GM12878 (cell line): ENCODE measurements around the gene NCKAP5. TPM values are rescaled to one million over a fixed set of nuclear protein-coding genes. Genes with fewer than 3 reads are reported as not detected.

ENCODE experiments used
- ATAC-seq: fragments of 200-7000 bp; cut with Tn5 transposase; 3 replicates; pipeline ENCODE4 v1.9.1; 2020; ENCODE audit warnings: mild to moderate bottlenecking, moderate library complexity
- BruUV-seq: library from RNA; stranded (reverse); fragments of 400-500 nt; replicated peaks from 2 replicates; lab custom pipeline; 2021; lab: Mats Ljungman, UMichigan
- CTCF ChIA-PET: fragments of 300-600 bp; sonication (Branson Sonifier 250); formaldehyde crosslinking; extraction: SDS; loops from one replicate; lab custom pipeline; 2021; ENCODE audit warnings: inconsistent platforms; lab: Yijun Ruan, JAX
- POLR2A ChIA-PET: fragments of 350-600 bp; formaldehyde crosslinking; extraction: SDS; loops from one replicate; lab custom pipeline; 2021; ENCODE audit warnings: inconsistent platforms; lab: Charles Lee
- RAD21 ChIA-PET: fragments of 300-600 bp; sonication (Branson Sonifier 250); formaldehyde crosslinking; loops from one replicate; lab custom pipeline; 2023; ENCODE audit warnings: antibody characterized with exemption; ENCODE audit not compliant: unreplicated experiment; lab: Charles Lee
- SMC1A ChIA-PET: fragments of 300-600 bp; sonication (Branson Sonifier 250); formaldehyde crosslinking; loops from one replicate; lab custom pipeline; 2023; ENCODE audit not compliant: unreplicated experiment, uncharacterized antibody; lab: Charles Lee
- DNase-seq: peaks from one replicate; pipeline ENCODE4 v3.0.0-alpha.2; 2011; ENCODE audit warnings: low read depth, low spot score
- FAIRE-seq: peaks from 3 replicates; lab custom pipeline; 2011; peaks lifted over from hg19 to GRCh38; lab: Jason Lieb, UNC
- H2AFZ ChIP-seq: 2 replicates; pipeline ENCODE4 v1.6.0; 2011; ENCODE audit warnings: low read depth, low read length, control low read depth; ENCODE audit not compliant: control insufficient read depth
- H3K27ac ChIP-seq: 2 replicates; pipeline ENCODE4 v1.5.1; 2011; ENCODE audit warnings: control low read depth; ENCODE audit not compliant: control insufficient read depth, insufficient read depth
- H3K27me3 ChIP-seq, 2 experiments: replicated peaks in 1 of 2; 2 replicates each; pipeline versions ENCODE4 v1.6.0 to v1.6.1; 2011; ENCODE audit warnings: low read length in 1 of 2; ENCODE audit not compliant: control insufficient read depth in 2 of 2, insufficient read depth in 2 of 2
- H3K36me3 ChIP-seq, 2 experiments: 2 replicates each; pipeline ENCODE4 v1.5.1; 2011; ENCODE audit warnings: low read length in 1 of 2; ENCODE audit not compliant: control insufficient read depth in 2 of 2, insufficient read depth in 2 of 2
- H3K4me1 ChIP-seq: 2 replicates; pipeline ENCODE4 v1.6.1; 2011; ENCODE audit warnings: mild to moderate bottlenecking, low read length, moderate library complexity, mixed read lengths; ENCODE audit not compliant: control insufficient read depth, insufficient read depth
- H3K4me2 ChIP-seq: 2 replicates; pipeline ENCODE4 v1.6.0; 2011; ENCODE audit warnings: control low read depth; ENCODE audit not compliant: control insufficient read depth, insufficient read depth
- H3K4me3 ChIP-seq: fragments of 200-600 bp; sonication (generic); 2 replicates; pipeline ENCODE4 v1.5.1; 2016
- H3K79me2 ChIP-seq: 2 replicates; pipeline ENCODE4 v1.6.0; 2011; ENCODE audit warnings: low read length; ENCODE audit not compliant: control insufficient read depth, insufficient read depth
- H3K9ac ChIP-seq: 2 replicates; pipeline ENCODE4 v1.8.0; 2011; ENCODE audit warnings: low read length, control low read depth, mixed read lengths; ENCODE audit not compliant: control insufficient read depth, insufficient read depth
- H3K9me3 ChIP-seq: replicated peaks from 3 replicates; pipeline ENCODE4 v1.5.1; 2011; ENCODE audit warnings: mild to moderate bottlenecking, low read length; ENCODE audit not compliant: control insufficient read depth, insufficient read depth
- H4K20me1 ChIP-seq: 2 replicates; pipeline ENCODE4 v1.6.0; 2011; ENCODE audit not compliant: control insufficient read depth, insufficient read depth
- E2F8 ChIP-seq: fragments of 450-650 bp; IDR thresholded peaks from 2 replicates; pipeline ENCODE4 v1.6.1; 2018; ENCODE audit warnings: mild to moderate bottlenecking, low read depth, moderate library complexity; ENCODE audit not compliant: partially characterized antibody
- EZH2 ChIP-seq: IDR thresholded peaks from 2 replicates; pipeline ENCODE4 v1.6.1; 2012; ENCODE audit warnings: low read depth, mild to moderate bottlenecking, control low read depth, inconsistent platforms, low read length, borderline replicate concordance; ENCODE audit not compliant: control insufficient read depth
- IRF5 ChIP-seq: fragments of 450-650 bp; IDR thresholded peaks from 2 replicates; pipeline ENCODE4 v1.6.1; 2017; ENCODE audit warnings: borderline replicate concordance
- LARP7 ChIP-seq: fragments of 450-650 bp; IDR thresholded peaks from 2 replicates; pipeline ENCODE4 v1.6.1; 2017; ENCODE audit warnings: mild to moderate bottlenecking
- MYB ChIP-seq: fragments of 150-350 bp; IDR thresholded peaks from 2 replicates; pipeline ENCODE4 v1.6.1; 2014; ENCODE audit warnings: mild to moderate bottlenecking, low read depth, low read length, borderline replicate concordance
- PKNOX1 ChIP-seq: fragments of 450-650 bp; IDR thresholded peaks from 2 replicates; pipeline ENCODE4 v1.6.1; 2016; ENCODE audit warnings: mild to moderate bottlenecking
- POLR2AphosphoS5 ChIP-seq: IDR thresholded peaks from 2 replicates; pipeline ENCODE4 v1.6.1; 2011; ENCODE audit warnings: mild to moderate bottlenecking, low read length, inconsistent platforms
- REST ChIP-seq: IDR thresholded peaks from 2 replicates; pipeline ENCODE4 v1.6.1; 2012; ENCODE audit warnings: mild to moderate bottlenecking, low read depth, low read length
- SMARCA5 ChIP-seq: fragments of 450-650 bp; IDR thresholded peaks from 2 replicates; pipeline ENCODE4 v1.6.1; 2017; ENCODE audit warnings: mild to moderate bottlenecking
- SREBF1 ChIP-seq: IDR thresholded peaks from 2 replicates; pipeline ENCODE4 v1.6.1; 2012; ENCODE audit warnings: mild to moderate bottlenecking, low read length
- SREBF2 ChIP-seq: IDR thresholded peaks from 2 replicates; pipeline ENCODE4 v1.6.1; 2012; ENCODE audit warnings: mild to moderate bottlenecking, low read length
- STAT1 ChIP-seq: fragments of 450-650 bp; conservative IDR thresholded peaks from 2 replicates; pipeline ENCODE4 v1.6.1; 2014; ENCODE audit warnings: antibody characterized with exemption, mild to moderate bottlenecking
- YY1 ChIP-seq: IDR thresholded peaks from 2 replicates; pipeline ENCODE4 v1.6.1; 2011; ENCODE audit warnings: low read depth, mild to moderate bottlenecking, low read length
- in situ Hi-C: fragments of 300-500 bp; cut with MboI; formaldehyde crosslinking; loops from 9 replicates; pipeline ENCODE4 v1.14.3; 2018; ENCODE audit warnings: mixed read lengths
- intact Hi-C: fragments of 100-400 bp; cut with micrococcal nuclease; formaldehyde crosslinking; loops from one replicate; pipeline ENCODE4 v1.14.2; 2022; ENCODE audit not compliant: unreplicated experiment
- polyA plus RNA-seq, 11 experiments: library from polyadenylated mRNA; depleted of rRNA in 4 of 11; unstranded in 6 of 11; stranded (reverse) in 5 of 11; fragments of >200 nt; fragmentation: Nextera tagmentation in 4 of 11; fragmentation: Illumina TruSeq in 1 of 11; extraction: Ambion mirVana in 4 of 11; extraction: Trizol in 1 of 11; gene quantifications; 1 replicate in 1 of 11; 2 replicates in 10 of 11; pipeline versions ENCODE4 v1.2.1 to v1.2.3, GENCODE V29; 2011 to 2016; ENCODE audit warnings: inconsistent platforms in 2 of 11, missing spikeins in 2 of 11, low read depth in 1 of 11
- total RNA-seq, 4 experiments: library from RNA; depleted of rRNA in 3 of 4; stranded (reverse); fragments of >200 nt in 3 of 4; fragmentation: Illumina TruSeq in 1 of 4; extraction: Trizol in 1 of 4; gene quantifications; 2 replicates each; pipeline versions ENCODE4 v1.2.1 to v1.2.3, GENCODE V29; 2013 to 2021

The NCKAP5 gene
- total and polyA plus RNA-seq, 10 of the 15 experiments (the other 5 are each of a cell fraction or from before 2014, with no cell fraction given): 0.06 to 0.44 (median 0.16) TPM

- TF ChIP-seq SREBF2 (no peak), SMARCA5 (no peak), MYB (no peak), SREBF1 (no peak), STAT1 (no peak), IRF5 (no peak), LARP7 (no peak), EZH2 (no peak), PKNOX1 (no peak)
Observed at GRCh38 chr2:132825601-132826000, 742.7 kb downstream of the NCKAP5 start (continued).

- no peak overlapping the region for H3K4me3 ChIP-seq
- no peak overlapping the region for H3K27ac ChIP-seq
- no peaks in the 10 kb centered on the region for H3K27me3 ChIP-seq
- FAIRE-seq (no peak), DNase-seq (no peak), ATAC-seq (peak; percentile 75)
- no peak overlapping the region for H2AFZ ChIP-seq
- no peak for TF ChIP-seq E2F8
- no peak for TF ChIP-seq REST
- TF ChIP-seq POLR2AphosphoS5: no peak
- no peak for TF ChIP-seq YY1
- no peaks in the 10 kb centered on the region for H3K36me3 ChIP-seq
- intact Hi-C loops: no loop called here
- H4K20me1 ChIP-seq: no peaks in the 10 kb centered on the region
- H3K79me2 ChIP-seq: no peaks in the 10 kb centered on the region
- CTCF ChIA-PET: no interaction called here
- no peak overlapping the region for H3K9ac ChIP-seq
- H3K9me3 ChIP-seq: no peaks in the 10 kb centered on the region
- SMC1A ChIA-PET: interaction anchor here (1.1 to 1.2 kb wide), 2 partner anchors 9 to 67 kb away, joined by 3 to 4 read pairs; no protein-coding TSS in a partner anchor
- BruUV-seq: no TSS peak
- H3K4me1 ChIP-seq: no peaks in the 10 kb centered on the region
- in situ Hi-C loops: no loop called here
- RAD21 ChIA-PET: no interaction called here
- POLR2A ChIA-PET: no interaction called here
- H3K4me2 ChIP-seq: no peak overlapping the region
Observed at GRCh38 chr2:132824716-132825115, 743.5 kb downstream of the NCKAP5 start.
